Measurements from ENCODE around the gene CFAP73. TPM values are rescaled to one million over a fixed set of nuclear protein-coding genes. Genes with fewer than 3 reads are reported as not detected.
A peak's percentile ranks its signal among the peaks of the same experiment; 100 is the strongest.

Gene CFAP73
- polyA plus RNA-seq, 1 donor from 2014 or later, result not detected

GRCh38 chr12:113103756-113104450, 45.6 kb upstream of the CFAP73 start:
- Histone ChIP-seq H3K9me2 (ENCODE audit: insufficient read depth, low read length) (no peaks in the 10 kb centered on the region), H3K4me3 (ENCODE audit: low read length) (peak overlapping the region; percentile 58), H3K4me2 (ENCODE audit: low read length) (no peak overlapping the region), H2AFZ (ENCODE audit: low read depth, low read length) (no peak overlapping the region), H4K20me1 (ENCODE audit: insufficient read depth) (no peaks in the 10 kb centered on the region), H3K9me3 (ENCODE audit: low read length) (no peaks in the 10 kb centered on the region), H3K79me2 (replicated peaks; ENCODE audit: insufficient read depth, low read length) (no peaks in the 10 kb centered on the region), H3K36me3 (ENCODE audit: insufficient read depth, low read length) (no peaks in the 10 kb centered on the region), H3F3A (ENCODE audit: insufficient read depth, low read length, poor library complexity, severe bottlenecking) (no peaks in the 10 kb centered on the region), H3K9ac (ENCODE audit: low read length) (no peak overlapping the region), H3K27ac (ENCODE audit: low read length) (no peak overlapping the region), H3K27me3 (ENCODE audit: insufficient read depth, low read depth, low read length) (peaks cover 10% of the 10 kb centered on the region)
- TF ChIP-seq, protein P1, sequence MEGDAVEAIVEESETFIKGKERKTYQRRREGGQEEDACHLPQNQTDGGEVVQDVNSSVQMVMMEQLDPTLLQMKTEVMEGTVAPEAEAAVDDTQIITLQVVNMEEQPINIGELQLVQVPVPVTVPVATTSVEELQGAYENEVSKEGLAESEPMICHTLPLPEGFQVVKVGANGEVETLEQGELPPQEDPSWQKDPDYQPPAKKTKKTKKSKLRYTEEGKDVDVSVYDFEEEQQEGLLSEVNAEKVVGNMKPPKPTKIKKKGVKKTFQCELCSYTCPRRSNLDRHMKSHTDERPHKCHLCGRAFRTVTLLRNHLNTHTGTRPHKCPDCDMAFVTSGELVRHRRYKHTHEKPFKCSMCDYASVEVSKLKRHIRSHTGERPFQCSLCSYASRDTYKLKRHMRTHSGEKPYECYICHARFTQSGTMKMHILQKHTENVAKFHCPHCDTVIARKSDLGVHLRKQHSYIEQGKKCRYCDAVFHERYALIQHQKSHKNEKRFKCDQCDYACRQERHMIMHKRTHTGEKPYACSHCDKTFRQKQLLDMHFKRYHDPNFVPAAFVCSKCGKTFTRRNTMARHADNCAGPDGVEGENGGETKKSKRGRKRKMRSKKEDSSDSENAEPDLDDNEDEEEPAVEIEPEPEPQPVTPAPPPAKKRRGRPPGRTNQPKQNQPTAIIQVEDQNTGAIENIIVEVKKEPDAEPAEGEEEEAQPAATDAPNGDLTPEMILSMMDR (IDR thresholded peaks at IDR 0.05; ENCODE audit: poor library complexity, severe bottlenecking), result no peak
- TF ChIP-seq POLR2AphosphoS5 (IDR thresholded peaks at IDR 0.05) (no peak), MXI1 (conservative IDR thresholded peaks at IDR 0.05; ENCODE audit: poor library complexity, severe bottlenecking) (no peak)

- Histone ChIP-seq H3K79me2 (replicated peaks; ENCODE audit: insufficient read depth, low read length) (no peaks in the 10 kb centered on the region), H3K36me3 (ENCODE audit: insufficient read depth, low read length) (no peaks in the 10 kb centered on the region), H3K9me2 (ENCODE audit: insufficient read depth, low read length) (no peaks in the 10 kb centered on the region), H3F3A (ENCODE audit: insufficient read depth, low read length, poor library complexity, severe bottlenecking) (no peaks in the 10 kb centered on the region), H3K27ac (ENCODE audit: low read length) (no peak overlapping the region), H2AFZ (ENCODE audit: low read depth, low read length) (no peak overlapping the region), H4K20me1 (ENCODE audit: insufficient read depth) (no peaks in the 10 kb centered on the region), H3K9ac (ENCODE audit: low read length) (no peak overlapping the region), H3K4me3 (ENCODE audit: low read length) (no peak overlapping the region), H3K27me3 (ENCODE audit: insufficient read depth, low read depth, low read length) (peaks cover 10% of the 10 kb centered on the region), H3K9me3 (ENCODE audit: low read length) (no peaks in the 10 kb centered on the region), H3K4me2 (ENCODE audit: low read length) (no peak overlapping the region)
- TF ChIP-seq SMC3 (conservative IDR thresholded peaks at IDR 0.05; ENCODE audit: poor library complexity), result no peak
- TF ChIP-seq TAF1 (IDR thresholded peaks at IDR 0.05; ENCODE audit: low read depth), result no peak
- no peak for TF ChIP-seq RAD21 (conservative IDR thresholded peaks at IDR 0.05)
- TF ChIP-seq, protein P1 (IDR thresholded peaks at IDR 0.05; ENCODE audit: poor library complexity, severe bottlenecking), result no peak
- no peak for TF ChIP-seq EP300 (conservative IDR thresholded peaks at IDR 0.05; ENCODE audit: poor library complexity, severe bottlenecking)
- TF ChIP-seq POLR2AphosphoS5 (IDR thresholded peaks at IDR 0.05), result no peak
- TF ChIP-seq MXI1 (conservative IDR thresholded peaks at IDR 0.05; ENCODE audit: poor library complexity, severe bottlenecking), result no peak
- no peak for TF ChIP-seq EZH2 (IDR thresholded peaks at IDR 0.05; ENCODE audit: borderline replicate concordance, insufficient read depth, low read length, poor library complexity, severe bottlenecking)
- TF ChIP-seq, protein P2, sequence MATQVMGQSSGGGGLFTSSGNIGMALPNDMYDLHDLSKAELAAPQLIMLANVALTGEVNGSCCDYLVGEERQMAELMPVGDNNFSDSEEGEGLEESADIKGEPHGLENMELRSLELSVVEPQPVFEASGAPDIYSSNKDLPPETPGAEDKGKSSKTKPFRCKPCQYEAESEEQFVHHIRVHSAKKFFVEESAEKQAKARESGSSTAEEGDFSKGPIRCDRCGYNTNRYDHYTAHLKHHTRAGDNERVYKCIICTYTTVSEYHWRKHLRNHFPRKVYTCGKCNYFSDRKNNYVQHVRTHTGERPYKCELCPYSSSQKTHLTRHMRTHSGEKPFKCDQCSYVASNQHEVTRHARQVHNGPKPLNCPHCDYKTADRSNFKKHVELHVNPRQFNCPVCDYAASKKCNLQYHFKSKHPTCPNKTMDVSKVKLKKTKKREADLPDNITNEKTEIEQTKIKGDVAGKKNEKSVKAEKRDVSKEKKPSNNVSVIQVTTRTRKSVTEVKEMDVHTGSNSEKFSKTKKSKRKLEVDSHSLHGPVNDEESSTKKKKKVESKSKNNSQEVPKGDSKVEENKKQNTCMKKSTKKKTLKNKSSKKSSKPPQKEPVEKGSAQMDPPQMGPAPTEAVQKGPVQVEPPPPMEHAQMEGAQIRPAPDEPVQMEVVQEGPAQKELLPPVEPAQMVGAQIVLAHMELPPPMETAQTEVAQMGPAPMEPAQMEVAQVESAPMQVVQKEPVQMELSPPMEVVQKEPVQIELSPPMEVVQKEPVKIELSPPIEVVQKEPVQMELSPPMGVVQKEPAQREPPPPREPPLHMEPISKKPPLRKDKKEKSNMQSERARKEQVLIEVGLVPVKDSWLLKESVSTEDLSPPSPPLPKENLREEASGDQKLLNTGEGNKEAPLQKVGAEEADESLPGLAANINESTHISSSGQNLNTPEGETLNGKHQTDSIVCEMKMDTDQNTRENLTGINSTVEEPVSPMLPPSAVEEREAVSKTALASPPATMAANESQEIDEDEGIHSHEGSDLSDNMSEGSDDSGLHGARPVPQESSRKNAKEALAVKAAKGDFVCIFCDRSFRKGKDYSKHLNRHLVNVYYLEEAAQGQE (IDR thresholded peaks at IDR 0.05; ENCODE audit: borderline replicate concordance), result no peak
Measured at GRCh38 chr12:113104953-113105510, 44.5 kb upstream of the CFAP73 start.

All from neural cell (in vitro differentiated cells).